Stimulated activated CD4-positive, alpha-beta T cell treated with anti-CD3 and anti-CD28 coated beads, Interleukin-15, amount 100 ng/mL, for 48 hours (primary cell): ENCODE results near the gene ARHGEF19.
"Not testable (repeated sequence)": the region's sequence is repeated elsewhere in the genome, so short reads cannot be mapped to it uniquely, and the experiment has no call there.

Experiments
- DNase-seq, 2 donors: peaks; one replicate each; pipeline ENCODE4 v3.0.0-alpha.2; 2020; ENCODE audit warnings: low read depth in 2 of 2

ARHGEF19 gene

DNA sequence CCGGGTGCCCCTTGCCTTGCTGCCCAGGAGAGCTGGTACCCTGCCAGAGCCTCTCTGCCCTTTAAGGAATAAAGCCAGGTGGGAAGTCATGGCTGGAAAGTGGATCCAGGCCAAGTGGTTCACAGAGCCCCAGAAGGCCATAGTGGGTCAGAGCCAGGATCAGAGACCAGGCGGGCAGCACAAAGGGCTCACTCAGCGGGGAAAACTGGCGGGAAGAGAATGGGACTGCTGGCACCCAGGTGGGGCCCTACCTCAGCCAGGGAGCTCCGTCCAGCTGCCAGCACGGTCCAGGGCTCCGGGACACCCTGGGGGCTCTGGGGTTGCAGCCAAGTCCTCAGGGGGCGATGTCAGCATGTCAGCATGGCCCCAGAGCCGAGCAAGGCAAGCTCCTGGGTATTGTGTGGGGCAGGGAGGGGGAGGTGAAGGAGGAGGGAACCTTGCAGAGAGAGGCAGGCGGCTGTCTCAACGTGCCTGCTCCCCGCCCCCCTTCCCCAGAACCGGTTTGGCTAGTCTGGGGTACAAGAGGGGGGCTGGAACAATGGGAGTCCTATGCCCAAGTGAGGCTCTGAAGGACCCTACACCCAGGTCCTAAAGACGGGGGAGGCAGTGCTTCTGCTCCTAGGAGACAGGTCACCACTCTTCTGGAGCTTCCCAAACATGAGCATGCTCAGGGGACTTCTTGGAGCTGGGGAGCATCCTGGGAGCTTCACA lies at the start of gene ARHGEF19:
Gene ARHGEF19 (minus strand): TSS at position 402 of the 711 bp plus-strand sequence. CDS start 3,598 bp downstream, outside the sequence.
- no peak for DNase-seq

DNA sequence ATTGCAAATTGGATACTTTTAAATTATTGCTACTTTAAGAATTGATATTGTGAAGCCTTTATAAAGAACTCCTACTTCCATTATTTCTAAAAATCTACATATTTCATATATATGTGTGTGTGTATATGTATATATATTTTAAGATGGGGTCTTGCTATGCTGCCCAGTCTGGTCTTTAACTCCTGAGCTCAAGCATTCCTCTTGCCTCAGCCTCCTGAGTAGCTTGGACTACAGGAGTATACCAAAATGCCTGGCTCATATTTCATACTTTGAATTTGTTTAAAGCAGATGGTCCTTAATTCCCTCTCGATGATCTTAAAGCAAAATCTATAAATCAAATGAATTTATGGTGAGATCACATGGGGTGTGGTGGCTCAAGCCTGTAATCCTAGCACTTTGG lies 49.6 kb upstream of the ARHGEF19 start:
- DNase-seq: no peak

DNA sequence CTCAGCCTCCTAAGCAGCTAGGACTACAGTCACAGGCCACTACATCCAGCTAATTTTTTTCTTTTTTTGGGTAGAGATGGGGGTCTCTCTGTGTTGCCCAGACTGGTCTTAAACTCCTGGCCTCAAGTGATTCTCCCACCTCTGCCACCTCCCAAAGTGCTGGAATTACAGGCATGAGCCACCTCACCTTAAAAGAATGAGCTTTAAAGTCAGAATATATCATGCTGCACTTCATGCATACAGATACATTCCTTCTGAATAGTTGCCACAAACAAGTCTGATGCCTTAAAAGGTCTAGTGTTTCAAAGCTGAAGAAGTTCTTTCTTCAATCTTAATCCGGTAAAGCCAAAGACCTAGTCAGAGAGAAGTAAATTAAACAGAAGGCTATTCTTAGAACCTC lies 48.4 kb upstream of the ARHGEF19 start:
- DNase-seq: no peak

DNA sequence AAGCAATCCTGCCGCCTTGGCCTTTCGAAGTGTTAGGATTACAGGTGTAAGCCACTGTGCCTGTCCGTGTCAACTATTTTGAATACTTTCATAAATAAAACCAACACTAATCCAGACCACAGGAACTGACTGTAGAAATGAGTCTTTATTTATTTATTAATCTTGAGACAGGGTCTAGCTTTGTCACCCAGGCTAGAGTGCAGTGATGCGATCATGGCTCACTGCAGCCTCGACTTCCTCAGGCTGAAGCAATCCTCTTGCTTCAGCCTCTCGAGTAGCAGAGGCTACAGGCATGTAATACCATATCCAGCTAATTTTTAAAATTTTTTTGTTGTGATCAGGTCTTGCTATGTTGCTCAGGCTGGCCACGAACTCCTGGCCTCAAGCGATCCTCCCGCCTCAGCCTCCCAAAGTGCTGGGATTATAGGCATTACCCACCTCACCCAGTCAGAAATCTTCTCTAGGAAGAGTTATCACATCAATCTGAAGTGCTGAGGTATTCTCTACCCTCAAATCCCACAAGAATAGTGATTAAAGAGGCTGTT lies 46.2 kb upstream of the ARHGEF19 start:
- DNase-seq: no peak

GRCh38 chr1:16257968-16258367 lies 45.5 kb upstream of the ARHGEF19 start:
- DNase-seq: no peak

DNA sequence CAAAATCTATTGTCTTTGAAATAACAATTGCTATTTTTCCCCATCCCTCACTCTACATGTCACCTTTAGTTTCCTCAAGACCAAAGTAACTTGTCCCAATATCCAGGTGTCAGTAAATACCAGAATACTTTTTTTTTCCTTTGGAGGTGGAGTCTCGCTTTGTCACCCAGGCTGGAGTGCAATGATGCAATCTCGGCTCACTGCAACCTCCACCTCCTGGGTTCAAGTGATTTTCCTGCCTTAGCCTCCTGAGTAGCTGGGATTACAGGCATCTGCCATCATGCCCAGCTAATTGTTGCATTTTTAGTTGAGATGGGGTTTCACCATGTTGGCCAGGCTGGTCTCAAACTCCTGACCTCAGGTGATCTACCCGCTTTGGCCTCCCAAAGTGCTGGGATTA lies 45.1 kb upstream of the ARHGEF19 start:
- not testable (repeated sequence) for DNase-seq

GRCh38 chr1:16256478-16256877 lies 44.0 kb upstream of the ARHGEF19 start:
- DNase-seq: no peak

DNA sequence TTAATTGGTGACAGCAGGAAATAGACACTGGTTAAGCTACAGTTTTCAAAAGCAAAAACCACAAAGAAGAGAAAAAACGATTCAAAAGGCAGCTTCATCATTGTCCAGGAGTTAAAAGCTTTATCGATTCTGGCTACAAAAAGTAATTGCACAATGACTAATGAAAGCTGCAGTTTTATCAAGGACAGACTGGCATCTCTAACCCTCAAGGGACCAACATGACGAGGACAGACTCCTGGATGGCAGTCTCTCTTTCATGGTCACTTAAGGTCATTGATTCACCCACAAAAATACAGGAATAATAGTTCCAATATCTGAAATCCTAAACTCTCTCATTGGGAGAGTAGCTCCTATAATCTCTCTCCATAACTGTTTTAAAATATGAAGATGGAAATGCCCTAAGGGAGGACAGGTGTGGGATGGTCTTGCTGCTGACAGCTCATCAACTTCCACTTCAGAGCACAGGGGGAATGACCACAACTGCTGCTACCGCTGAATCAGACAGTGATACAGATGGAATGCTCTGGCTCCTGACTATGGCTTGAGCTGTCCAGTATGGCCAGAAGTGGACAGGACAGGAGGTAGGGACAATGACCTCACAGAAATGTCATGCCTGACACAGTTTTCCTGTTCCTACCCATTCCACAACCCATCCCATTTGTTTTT lies 41.9 kb upstream of the ARHGEF19 start:
- no peak for DNase-seq

- DNase-seq: no peak
Measured at GRCh38 chr1:16253332-16253922, 41.0 kb upstream of the ARHGEF19 start.

DNA sequence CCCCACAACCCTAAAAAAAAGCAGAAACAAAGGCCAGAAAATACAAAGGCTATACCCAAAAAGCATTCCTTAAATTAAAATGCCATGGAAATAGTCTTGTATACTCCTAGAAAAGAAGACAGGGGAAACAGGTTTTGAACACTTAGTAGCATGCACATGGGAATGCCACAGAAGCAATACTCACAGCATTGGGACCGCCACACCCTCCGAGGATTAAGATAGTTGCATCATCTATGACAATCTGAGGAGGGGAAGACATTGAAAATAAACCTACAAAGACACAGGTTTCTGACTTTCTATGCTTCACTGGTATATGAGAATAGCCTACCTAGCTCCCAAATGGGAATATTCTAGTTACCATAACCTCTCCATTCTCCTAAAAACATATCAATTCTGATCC lies 40.5 kb upstream of the ARHGEF19 start:
- no peak for DNase-seq

DNA sequence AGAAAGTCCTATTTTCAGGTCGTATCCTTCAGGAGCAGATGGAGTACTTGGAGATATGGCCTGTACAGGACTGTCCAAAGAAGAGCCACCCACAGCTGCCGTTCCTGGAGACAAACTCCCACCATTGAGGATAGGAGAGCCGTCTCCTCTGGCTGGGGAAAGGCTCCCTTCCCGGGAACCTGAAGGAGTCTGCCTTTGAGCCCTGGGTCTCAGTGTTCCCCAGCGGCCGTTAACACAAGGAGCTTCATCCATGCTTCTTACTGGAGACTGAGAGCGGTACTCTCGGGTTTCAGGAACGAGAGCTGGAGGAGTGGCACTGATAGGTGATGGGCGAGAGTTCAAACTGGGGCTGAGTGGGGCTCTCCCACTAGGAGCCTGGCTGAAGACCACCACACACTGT lies 38.9 kb upstream of the ARHGEF19 start:
- no peak for DNase-seq

DNA sequence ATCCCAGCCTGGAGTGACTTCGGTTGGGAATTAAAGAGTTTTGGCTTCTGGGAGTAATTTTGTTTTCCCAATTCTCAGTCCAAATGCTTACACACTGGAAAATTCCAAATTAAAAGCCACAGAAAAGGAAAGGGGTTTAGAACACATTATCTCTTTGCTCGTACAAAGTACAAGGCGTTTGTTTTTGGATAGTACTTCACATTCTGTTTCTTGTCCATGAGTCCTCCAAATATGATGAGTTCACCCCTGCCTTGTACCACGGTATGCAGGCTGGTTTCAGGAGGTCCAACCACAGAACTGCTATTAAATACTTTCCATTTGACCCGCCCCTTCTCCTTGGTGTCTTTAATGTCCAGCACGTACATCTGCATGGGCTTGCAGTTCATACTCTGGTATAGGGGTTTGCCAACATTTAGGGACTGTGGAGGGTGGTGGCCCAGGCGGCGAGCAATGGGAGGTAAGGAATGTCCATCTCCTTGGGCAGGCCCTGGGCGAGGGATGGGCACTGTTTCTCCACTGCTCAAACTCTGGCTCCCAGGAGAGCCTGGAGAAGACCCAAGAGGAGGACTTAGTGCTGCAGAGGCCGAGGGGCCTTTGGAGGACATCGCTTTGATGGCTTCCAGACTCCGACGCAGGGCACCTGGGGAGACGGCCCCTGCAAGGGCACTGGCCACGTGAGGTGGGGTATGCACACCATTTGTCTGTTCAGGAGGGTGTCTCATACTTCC lies 38.2 kb upstream of the ARHGEF19 start:
- DNase-seq: no peak

DNA sequence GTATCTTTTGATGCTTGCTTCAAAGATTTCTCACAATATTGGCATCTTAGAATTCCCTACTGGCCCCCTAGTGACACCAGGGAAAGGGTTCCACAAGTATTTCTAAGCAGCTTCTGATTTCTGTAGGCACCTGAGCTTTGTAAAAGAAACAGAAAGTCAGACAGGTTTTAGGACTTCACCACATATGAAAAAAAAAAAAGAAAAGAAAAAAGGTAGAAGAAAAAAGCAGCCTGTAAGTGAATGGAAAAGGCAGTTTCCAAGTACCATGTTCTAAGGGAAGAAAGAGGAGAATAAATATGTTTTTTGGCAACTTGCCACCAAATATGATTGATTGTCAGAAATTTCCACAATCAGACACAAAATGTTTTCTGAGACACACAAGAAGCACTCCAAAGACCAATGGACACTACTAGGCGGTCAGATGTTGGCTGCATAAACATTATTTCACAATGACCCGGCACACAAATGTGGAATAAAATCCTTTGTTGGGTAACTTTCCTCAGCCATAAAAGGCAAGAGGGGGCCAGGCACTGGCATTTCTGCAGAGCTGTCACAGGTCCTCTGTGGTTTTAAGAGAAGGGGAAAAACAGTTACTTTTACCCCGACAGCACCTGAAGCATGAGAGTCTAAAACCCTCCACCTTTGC lies 37.3 kb upstream of the ARHGEF19 start:
- DNase-seq: no peak

DNA sequence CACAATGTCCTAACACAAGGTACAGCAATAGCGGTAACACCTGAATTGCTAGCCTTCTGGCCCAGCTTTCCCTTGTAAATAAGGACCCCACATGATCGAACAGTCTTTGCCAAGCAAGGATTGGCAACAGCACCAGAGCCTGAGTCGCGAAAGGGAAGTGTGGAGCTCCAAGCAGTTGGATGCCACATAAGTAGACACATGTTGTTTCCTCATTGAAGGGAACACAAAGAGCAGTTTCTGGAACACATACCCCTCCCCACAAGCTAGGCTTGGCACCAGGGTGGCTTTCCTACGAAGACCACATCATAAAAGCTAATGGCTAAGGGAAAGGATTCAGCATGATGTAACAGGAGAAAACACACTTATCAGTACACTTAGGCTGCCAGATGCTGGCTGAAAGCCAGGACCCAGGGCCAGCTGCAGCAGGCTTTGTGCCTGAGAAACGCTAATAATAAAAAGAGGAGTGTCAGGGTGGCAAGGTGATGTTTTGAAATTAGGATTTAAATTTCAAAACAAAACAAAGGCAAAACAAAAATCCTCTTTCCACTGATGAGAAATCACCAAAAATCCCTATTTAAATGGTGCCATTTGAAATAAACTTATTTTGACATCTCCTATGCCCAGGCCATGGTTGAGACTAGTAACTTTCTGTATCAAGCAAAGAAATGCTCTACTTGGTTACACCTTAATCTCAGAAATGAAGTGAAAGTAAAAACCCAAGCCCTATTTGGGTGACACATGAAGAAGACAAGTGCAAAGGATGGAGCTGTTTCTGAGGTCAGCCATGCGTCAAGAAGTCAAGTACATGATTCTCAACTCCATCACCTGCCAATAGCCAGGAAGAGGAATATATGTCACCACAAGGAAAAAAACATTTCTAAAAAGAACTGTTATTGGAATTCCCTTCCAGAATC lies 36.4 kb upstream of the ARHGEF19 start:
- no peak for DNase-seq

GRCh38 chr1:16248007-16248436 lies 35.6 kb upstream of the ARHGEF19 start:
- no peak for DNase-seq

DNA sequence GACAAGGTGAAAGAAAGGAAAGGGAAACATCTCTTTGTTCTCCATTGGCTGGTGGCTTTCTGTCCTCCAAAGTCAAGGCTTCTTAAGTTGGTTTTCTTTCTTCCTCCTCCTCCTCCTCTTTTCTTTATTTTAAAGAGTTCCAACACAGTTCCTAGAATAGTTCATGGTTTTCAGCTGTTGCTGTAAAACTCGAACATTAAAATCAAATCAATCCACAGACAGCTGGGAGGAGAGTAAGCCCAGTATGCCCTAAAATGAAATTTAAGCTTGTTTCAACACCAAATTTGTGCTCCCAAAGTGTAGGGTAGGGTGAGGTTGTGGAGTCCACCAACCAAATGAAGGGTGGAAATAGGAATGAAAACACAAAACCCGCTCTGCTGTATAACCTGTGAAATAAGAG lies 35.0 kb upstream of the ARHGEF19 start:
- DNase-seq: no peak

DNA sequence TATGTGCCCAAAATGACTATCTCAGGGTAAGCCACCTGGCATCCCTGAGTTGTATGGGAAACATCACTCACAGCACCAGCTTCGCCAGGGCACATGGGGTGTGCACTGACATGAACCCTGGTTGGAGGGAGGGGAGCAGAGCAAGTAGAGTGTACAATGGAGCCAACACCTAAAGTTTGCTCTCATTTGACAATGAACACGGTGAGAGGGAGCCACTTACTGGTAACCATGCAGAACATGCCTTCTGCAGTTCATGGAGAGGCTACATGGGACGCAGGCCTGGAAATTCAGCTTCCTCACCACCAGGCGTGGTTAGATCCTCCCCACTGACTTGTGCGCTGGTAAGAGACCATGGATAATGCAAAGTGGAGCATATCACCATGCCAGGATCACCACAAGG lies 34.5 kb upstream of the ARHGEF19 start:
- no peak for DNase-seq

DNA sequence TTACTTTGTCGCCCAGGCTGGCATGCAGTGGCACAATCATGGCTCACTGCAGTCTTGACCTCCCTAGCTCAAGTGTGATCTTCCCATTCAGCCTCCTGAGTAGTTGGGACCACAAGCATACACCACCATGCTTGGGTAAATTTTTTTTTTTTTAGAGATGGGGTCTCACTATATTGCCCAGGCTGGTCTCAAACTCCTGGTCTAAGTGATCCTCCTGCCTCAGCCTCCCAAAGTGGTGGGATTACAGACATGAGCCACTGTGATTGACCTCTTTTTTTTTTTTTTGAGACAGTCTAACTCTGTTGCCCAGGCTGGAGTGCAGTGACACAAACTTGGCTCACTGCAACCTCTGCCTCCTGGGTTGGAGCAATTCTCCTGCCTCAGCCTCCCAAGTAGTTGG lies 33.8 kb upstream of the ARHGEF19 start:
- not testable (repeated sequence) for DNase-seq

- no peak for DNase-seq
Measured at GRCh38 chr1:16245476-16246196, 33.2 kb upstream of the ARHGEF19 start.
